ENCODE measurements around the gene ARHGDIG. TPM values are rescaled to one million over a fixed set of nuclear protein-coding genes. Genes with fewer than 3 reads are reported as not detected.

Gene ARHGDIG
- total RNA-seq, 4 donors from 2014 or later, result not detected

- TF ChIP-seq CTCF (IDR thresholded peaks at IDR 0.05) (no peak), POLR2A (IDR thresholded peaks at IDR 0.05) (no peak)
- WGBS, 2 donors, result 79 to 80% methylated on average over 1 to 16 of the region's 34 CpGs
- Histone ChIP-seq H3K36me3 (peaks cover 0 to under 1% (median 0%) of the 10 kb centered on the region in 3 donors), H3K27ac (no peak overlapping the region), H3K27me3 (peaks cover 0 to 37% (median 0%) of the 10 kb centered on the region in 4 donors), H3K4me1 (peaks cover 8 to 47% (median 15%) of the 10 kb centered on the region in 3 donors), H3K4me3 (no peak overlapping the region), H3K9me3 (no peaks in the 10 kb centered on the region)
- intact Hi-C loops (cut with DNase I), result no loop called here
- DNase-seq, result no peak
These were observed 9.8 kb upstream of the ARHGDIG start for GRCh38 chr16:270381-271255.

- WGBS, 2 donors, result 81 to 84% methylated on average over 10 of the region's 36 CpGs
- intact Hi-C loops (cut with DNase I), result no loop called here
- H3K27ac ChIP-seq, result no peak overlapping the region
- no peak for DNase-seq
- H3K4me3 ChIP-seq, result no peak overlapping the region
- H3K4me1 ChIP-seq, result peaks cover 11 to 49% (median 19%) of the 10 kb centered on the region in 3 donors
- no peaks in the 10 kb centered on the region for H3K36me3 ChIP-seq
- no peak for TF ChIP-seq POLR2A (IDR thresholded peaks at IDR 0.05)
- TF ChIP-seq CTCF (IDR thresholded peaks at IDR 0.05), result no peak
- H3K9me3 ChIP-seq, result no peaks in the 10 kb centered on the region
- H3K27me3 ChIP-seq, result peaks cover 0 to 54% (median 0%) of the 10 kb centered on the region in 4 donors
These were observed 7.5 kb upstream of the ARHGDIG start for GRCh38 chr16:272633-273546.

GRCh38 chr16:273547-274421 is 6.6 kb upstream of the ARHGDIG start:
- Histone ChIP-seq H3K4me3 (no peak overlapping the region), H3K4me1 (peaks cover 11 to 43% (median 19%) of the 10 kb centered on the region in 3 donors), H3K27ac (no peak overlapping the region), H3K36me3 (no peaks in the 10 kb centered on the region), H3K9me3 (no peaks in the 10 kb centered on the region), H3K27me3 (peaks cover 0 to 57% (median 0%) of the 10 kb centered on the region in 4 donors)
- intact Hi-C loops (cut with DNase I), result no loop called here
- WGBS, 2 donors, result 60% methylated on average over 2 of the region's 30 CpGs; no CpG with 5 or more reads in 1 of the 2 donors
- TF ChIP-seq CTCF (IDR thresholded peaks at IDR 0.05) (no peak), POLR2A (IDR thresholded peaks at IDR 0.05) (no peak)
- no peak for DNase-seq

GRCh38 chr16:275041-275641 is 5.2 kb upstream of the ARHGDIG start:
- WGBS, 2 donors, result 7% methylated on average over 10 of the region's 58 CpGs; no CpG with 5 or more reads in 1 of the 2 donors
- no peak for DNase-seq
- H3K27ac ChIP-seq, result peak overlapping the region in 1 of 4 donors; percentile 46
- H3K9me3 ChIP-seq, result no peaks in the 10 kb centered on the region
- H3K27me3 ChIP-seq, result peaks cover 0 to 68% (median 3%) of the 10 kb centered on the region in 4 donors
- H3K36me3 ChIP-seq, result no peaks in the 10 kb centered on the region
- H3K4me1 ChIP-seq, result peaks cover 11 to 50% (median 28%) of the 10 kb centered on the region in 3 donors
- intact Hi-C loops (cut with DNase I), result no loop called here
- peak overlapping the region; percentile 28 to 65 (median 46) for H3K4me3 ChIP-seq
- TF ChIP-seq POLR2A (IDR thresholded peaks at IDR 0.05) (no peak), CTCF (IDR thresholded peaks at IDR 0.05) (no peak)

Data from esophagus squamous epithelium (tissue), 5 donors.